A549 (cell line): Measurements from ENCODE around the gene TCTN2. TPM values are rescaled to one million over a fixed set of nuclear protein-coding genes. Genes with fewer than 3 reads are reported as not detected.

Source experiments
- ATAC-seq, 2 experiments: fragments of 200-7000 bp in 1 of 2; fragments of >200 bp in 1 of 2; cut with Nextera tagmentation in 1 of 2; cut with Tn5 transposase in 1 of 2; 3 replicates each; pipeline versions ENCODE4 v1.8.0 to v1.9.1; 2018 to 2020; ENCODE audit warnings: mild to moderate bottlenecking in 1 of 2, moderate library complexity in 1 of 2
- CTCF ChIA-PET: fragments of 300-600 bp; sonication (Branson Sonifier 250); formaldehyde crosslinking; extraction: SDS; loops from one replicate; lab custom pipeline; 2021; ENCODE audit warnings: antibody characterized with exemption, inconsistent platforms; lab: Yijun Ruan, JAX
- POLR2A ChIA-PET: fragments of 350-600 bp; formaldehyde crosslinking; extraction: SDS; loops from one replicate; lab custom pipeline; 2021; ENCODE audit warnings: antibody characterized with exemption, inconsistent platforms; lab: Yijun Ruan, JAX
- DNase-seq, 2 experiments: peaks; one replicate each; pipeline versions ENCODE4 v3.0.0 to v3.0.0-alpha.2; 2011 to 2016; ENCODE audit warnings: low read depth in 1 of 2, low spot score in 1 of 2
- FAIRE-seq: peaks from 2 replicates; lab custom pipeline; 2011; peaks lifted over from hg19 to GRCh38; lab: Jason Lieb, UNC
- H3K27ac ChIP-seq, 2 experiments: fragments of >200 bp; sonication (Bioruptor Twin); formaldehyde crosslinking; 3 replicates each; pipeline ENCODE4 v1.5.1; 2016 to 2017
- H3K4me1 ChIP-seq: fragments of >200 bp; sonication (Bioruptor Twin); formaldehyde crosslinking; 3 replicates; pipeline ENCODE4 v1.6.1; 2016
- H3K4me2 ChIP-seq: fragments of >200 bp; sonication (Bioruptor Twin); formaldehyde crosslinking; 3 replicates; pipeline ENCODE4 v1.6.1; 2016
- H3K4me3 ChIP-seq: fragments of >200 bp; sonication (Bioruptor Twin); formaldehyde crosslinking; 3 replicates; pipeline ENCODE4 v1.5.1; 2016
- H3K9me3 ChIP-seq: fragments of >200 bp; sonication (Bioruptor Twin); formaldehyde crosslinking; 3 replicates; pipeline ENCODE4 v1.6.1; 2016
- BCL3 ChIP-seq: fragments of >200 bp; sonication (Bioruptor Twin); formaldehyde crosslinking; IDR thresholded peaks from 3 replicates; pipeline ENCODE4 v1.6.1; 2016
- BHLHE40 ChIP-seq: IDR thresholded peaks from 2 replicates; pipeline ENCODE4 v1.6.1; 2012; ENCODE audit warnings: low read depth, low read length, inconsistent platforms
- EHF ChIP-seq: fragments of 250-450 bp; sonication (Bioruptor Pico); IDR thresholded peaks from 2 replicates; pipeline ENCODE4 v1.5.0; 2020; ENCODE audit warnings: mild to moderate bottlenecking
- ESRRA ChIP-seq: fragments of 150-350 bp; IDR thresholded peaks from 2 replicates; pipeline ENCODE4 v1.6.1; 2014; ENCODE audit warnings: mild to moderate bottlenecking, low read length, borderline replicate concordance
- GATA3 ChIP-seq: IDR thresholded peaks from 2 replicates; pipeline ENCODE4 v1.6.1; 2012; ENCODE audit warnings: borderline replicate concordance
- HES2 ChIP-seq: fragments of >200 bp; sonication (Bioruptor Twin); formaldehyde crosslinking; IDR thresholded peaks from 2 replicates; pipeline ENCODE4 v1.6.1; 2016
- HEYL ChIP-seq: fragments of 250-450 bp; sonication (Bioruptor Pico); IDR thresholded peaks from 2 replicates; pipeline ENCODE4 v1.8.0; 2021; ENCODE audit warnings: mild to moderate bottlenecking, moderate library complexity
- HMGXB4 ChIP-seq: fragments of 250-450 bp; sonication (Bioruptor Pico); IDR thresholded peaks from 2 replicates; pipeline ENCODE4 v1.5.0; 2021; ENCODE audit warnings: mild to moderate bottlenecking, moderate library complexity, borderline replicate concordance
- JUN ChIP-seq, 2 experiments: fragments of >200 bp; sonication (Bioruptor Twin); formaldehyde crosslinking; IDR thresholded peaks; 2 replicates in 1 of 2; 3 replicates in 1 of 2; pipeline ENCODE4 v1.6.1; 2016 to 2017
- JUNB ChIP-seq: fragments of >200 bp; sonication (Bioruptor Twin); formaldehyde crosslinking; IDR thresholded peaks from 2 replicates; pipeline ENCODE4 v1.6.1; 2016
- KDM5A ChIP-seq: fragments of 200-600 bp; sonication (generic); IDR thresholded peaks from 2 replicates; pipeline ENCODE4 v1.6.1; 2016; ENCODE audit warnings: antibody characterized with exemption, mild to moderate bottlenecking
- NPAS2 ChIP-seq: fragments of 250-450 bp; sonication (Bioruptor Pico); IDR thresholded peaks from 2 replicates; pipeline ENCODE4 v1.8.0; 2022; ENCODE audit warnings: mild to moderate bottlenecking, moderate library complexity, borderline replicate concordance
- POLR2AphosphoS2 ChIP-seq: conservative IDR thresholded peaks from 2 replicates; pipeline ENCODE4 v1.6.1; 2012; ENCODE audit warnings: low read length, improper control_type of control experiment, inconsistent platforms
- RARB ChIP-seq: fragments of 250-450 bp; sonication (Bioruptor Pico); IDR thresholded peaks from 2 replicates; pipeline ENCODE4 v1.8.0; 2021; ENCODE audit warnings: mild to moderate bottlenecking, moderate library complexity
- SMC3 ChIP-seq: fragments of >200 bp; sonication (Bioruptor Twin); formaldehyde crosslinking; IDR thresholded peaks from 3 replicates; pipeline ENCODE4 v1.6.1; 2018; ENCODE audit warnings: inconsistent platforms
- TP53 ChIP-seq: fragments of 250-450 bp; sonication (Bioruptor Pico); IDR thresholded peaks from 2 replicates; pipeline ENCODE4 v1.5.0; 2021; ENCODE audit warnings: mild to moderate bottlenecking, moderate library complexity
- ZC3H11A ChIP-seq: fragments of 450-650 bp; IDR thresholded peaks from 2 replicates; pipeline ENCODE4 v1.6.1; 2014; ENCODE audit warnings: antibody characterized with exemption, mild to moderate bottlenecking
- ZFP36 ChIP-seq: fragments of 450-650 bp; IDR thresholded peaks from 2 replicates; pipeline ENCODE4 v1.6.1; 2014; ENCODE audit warnings: borderline replicate concordance; ENCODE audit not compliant: partially characterized antibody
- WGBS: methylation state at CpG from one replicate; pipeline ENCODE4 v1.1.6; 2017; ENCODE audit errors: missing lambda C conversion rate; 5-methylcytosine and 5-hydroxymethylcytosine counted together
- polyA plus RNA-seq, 4 experiments: library from polyadenylated mRNA; depleted of rRNA in 3 of 4; stranded (reverse); fragments of >200 nt; fragmentation: RNase III in 1 of 4; extraction: RNeasy Plus Mini Kit Qiagen cat#74134 plus additional on column Dnase treatment in 1 of 4; gene quantifications; 2 replicates in 3 of 4; 3 replicates in 1 of 4; pipeline ENCODE4 v1.2.3, GENCODE V29; 2011 to 2017

The TCTN2 gene
- polyA plus RNA-seq, 2 of the 4 experiments (the other 2 are of a cell fraction) = 8.6 to 14.3 TPM

- ChIA-PET POLR2A (no interaction called here), CTCF (interaction anchor here (1.1 to 2.2 kb wide), 2 partner anchors 10 to 1066 kb away, joined by 3 to 7 read pairs; no protein-coding TSS in a partner anchor)
- no peak for DNase-seq
- H3K27ac ChIP-seq = no peak overlapping the region
- H3K9me3 ChIP-seq = no peaks in the 10 kb centered on the region
- FAIRE-seq = no peak
- no peak overlapping the region for H3K4me3 ChIP-seq
- 67% methylated on average over 5 of the region's 5 CpGs for WGBS
- no peaks in the 10 kb centered on the region for H3K4me1 ChIP-seq
- ATAC-seq = no peak
- H3K4me2 ChIP-seq = no peak overlapping the region
- TF ChIP-seq ZC3H11A = no peak
- no peak for TF ChIP-seq ESRRA
- TF ChIP-seq, all 56 proteins: peak for 0
Observed at GRCh38 chr12:123734268-123734667, 63.4 kb downstream of the TCTN2 start.

- no peak for DNase-seq
Observed at GRCh38 chr12:123741937-123742572, 71.1 kb downstream of the TCTN2 start.

GRCh38 chr12:123743002-123743401 lies 72.1 kb downstream of the TCTN2 start:
- POLR2A ChIA-PET = no interaction called here
- Histone ChIP-seq H3K4me3 (no peak overlapping the region), H3K9me3 (no peaks in the 10 kb centered on the region), H3K4me2 (no peak overlapping the region), H3K4me1 (no peaks in the 10 kb centered on the region), H3K27ac (no peak overlapping the region)
- TF ChIP-seq RARB (CRISPR knock-in tag) (no peak), TP53 (CRISPR knock-in tag) (no peak), HES2 (no peak)
- CTCF ChIA-PET = no interaction called here
- no peak for FAIRE-seq
- DNase-seq = no peak
- WGBS = 94% methylated on average over 10 of the region's 10 CpGs
- ATAC-seq = no peak

More at GRCh38 chr12:123741937-123742572, 71.1 kb downstream of the TCTN2 start:
- Histone ChIP-seq H3K4me1 (no peaks in the 10 kb centered on the region), H3K4me3 (no peak overlapping the region), H3K27ac (no peak overlapping the region), H3K4me2 (no peak overlapping the region), H3K9me3 (no peaks in the 10 kb centered on the region)
- ChIA-PET POLR2A (no interaction called here), CTCF (no interaction called here)
- FAIRE-seq (no peak), ATAC-seq (no peak)
- TF ChIP-seq BHLHE40 = no peak
- TF ChIP-seq BCL3 = no peak
- no peak for TF ChIP-seq SMC3
- no peak for TF ChIP-seq NPAS2 (CRISPR knock-in tag)
- no peak for TF ChIP-seq HMGXB4
- TF ChIP-seq GATA3 = no peak
- TF ChIP-seq KDM5A = no peak
- no peak for TF ChIP-seq EHF
- TF ChIP-seq JUN (IDR thresholded peaks at IDR 0.05) = no peak
- TF ChIP-seq HEYL = no peak
- no peak for TF ChIP-seq RARB (CRISPR knock-in tag)
- no peak for TF ChIP-seq ESRRA
- no peak for TF ChIP-seq JUNB
- TF ChIP-seq POLR2AphosphoS2 = no peak
- TF ChIP-seq TP53 (CRISPR knock-in tag) = no peak
- no peak for TF ChIP-seq ZFP36
- 88% methylated on average over 14 of the region's 14 CpGs for WGBS
